T-helper 2 cell treated with Interferon-gamma antibody and Interleukin-4, amounts not matched to agents 5 μg/mL and 100 μg/mL, for 36 hours (primary cell): ENCODE results near the gene ZBTB7C.

ENCODE experiments used
- DNase-seq: peaks from one replicate; pipeline ENCODE4 v3.0.0; 2021; ENCODE audit warnings: low spot score
- H3K27ac Mint-ChIP-seq: one replicate; pipeline ENCODE4 v1.8.0; 2021; ENCODE audit warnings: mild to moderate bottlenecking, mixed read lengths
- H3K27me3 Mint-ChIP-seq: one replicate; pipeline ENCODE4 v1.8.0; 2021; ENCODE audit warnings: low read depth, mixed read lengths
- H3K36me3 Mint-ChIP-seq: one replicate; pipeline ENCODE4 v1.8.0; 2021; ENCODE audit warnings: low read depth, mixed read lengths
- H3K4me1 Mint-ChIP-seq: one replicate; pipeline ENCODE4 v1.8.0; 2021; ENCODE audit warnings: low read depth, mixed read lengths
- H3K4me3 Mint-ChIP-seq: one replicate; pipeline ENCODE4 v1.8.0; 2022; ENCODE audit warnings: mild to moderate bottlenecking, moderate library complexity, mixed read lengths
- H3K9me3 Mint-ChIP-seq: one replicate; pipeline ENCODE4 v1.8.0; 2021; ENCODE audit warnings: mixed read lengths

Gene ZBTB7C

DNA sequence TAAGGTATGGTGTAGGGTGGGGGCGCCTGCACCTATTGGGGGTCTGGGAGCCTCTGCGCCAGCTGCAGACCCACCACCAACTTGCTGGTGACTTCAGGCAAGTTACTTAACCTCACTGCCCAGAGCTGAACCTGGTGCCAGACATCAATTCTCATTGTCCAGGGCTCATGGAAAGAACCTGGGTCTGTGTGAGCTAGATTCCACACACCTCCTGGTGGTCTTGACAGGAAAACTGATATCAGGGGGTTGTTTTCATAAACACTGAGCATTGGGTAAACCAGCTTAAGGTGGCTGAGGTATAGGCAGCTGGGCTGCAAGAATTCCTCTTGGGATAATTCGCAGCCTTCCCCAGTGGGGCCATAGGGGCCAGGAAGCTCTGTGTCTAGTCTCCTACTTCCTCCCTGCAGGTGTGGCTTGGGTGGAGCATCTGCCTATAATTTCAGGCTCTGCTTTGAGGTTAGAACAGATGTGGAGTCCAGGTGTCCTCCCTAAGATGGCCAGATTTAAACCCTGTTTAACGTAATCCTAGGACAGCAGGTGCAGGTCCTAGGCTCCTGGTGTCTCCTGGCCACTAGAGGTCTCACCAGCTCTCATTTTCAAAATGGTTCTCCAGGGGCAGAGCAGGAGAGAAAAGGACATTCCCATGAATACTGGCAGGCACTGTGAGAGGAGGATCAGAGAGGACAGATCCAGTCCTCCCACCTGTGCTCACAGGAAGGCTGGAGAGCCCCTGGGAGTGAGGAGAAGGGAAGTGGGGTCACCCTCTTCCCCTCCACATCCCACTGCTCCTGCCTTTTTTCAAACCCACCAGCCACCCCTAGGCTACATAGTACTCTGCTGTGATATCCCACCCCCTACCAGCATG, 378.3 kb downstream of the ZBTB7C start:
- Mint-ChIP-seq H3K36me3 (no peaks in the 10 kb centered on the region), H3K4me3 (no peak overlapping the region), H3K9me3 (no peaks in the 10 kb centered on the region)

GRCh38 chr18:48029296-48029986, 379.7 kb downstream of the ZBTB7C start:
- no peaks in the 10 kb centered on the region for H3K9me3 Mint-ChIP-seq
- no peaks in the 10 kb centered on the region for H3K36me3 Mint-ChIP-seq
- DNase-seq: no peak
- H3K27ac Mint-ChIP-seq: no peak overlapping the region
- peaks cover 3% of the 10 kb centered on the region for H3K27me3 Mint-ChIP-seq
- no peaks in the 10 kb centered on the region for H3K4me1 Mint-ChIP-seq
- H3K4me3 Mint-ChIP-seq: no peak overlapping the region

More for the DNA sequence above, 378.3 kb downstream of the ZBTB7C start:
- DNase-seq: no peak
- no peaks in the 10 kb centered on the region for H3K4me1 Mint-ChIP-seq
- no peaks in the 10 kb centered on the region for H3K27me3 Mint-ChIP-seq
- no peak overlapping the region for H3K27ac Mint-ChIP-seq

DNA sequence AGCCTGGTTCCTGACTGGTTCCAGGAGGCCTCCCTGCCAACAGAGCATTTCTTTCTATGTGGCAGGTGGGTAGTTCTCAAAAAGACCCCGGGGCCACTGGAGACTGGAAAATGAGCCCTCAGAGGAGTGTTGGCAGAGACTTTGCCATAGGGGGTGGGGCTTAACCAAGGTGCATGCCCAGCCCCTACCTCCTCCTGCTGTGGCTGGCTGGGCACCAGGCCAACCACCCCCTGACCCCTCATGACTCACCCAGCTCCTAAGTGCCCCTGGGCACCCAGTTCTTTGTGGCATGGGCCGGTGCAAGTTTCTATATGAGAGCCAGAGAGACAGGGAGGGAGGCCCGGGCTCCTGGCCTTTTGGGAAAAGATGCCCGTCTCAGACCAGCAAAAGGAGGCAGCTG, 380.5 kb downstream of the ZBTB7C start:
- no peaks in the 10 kb centered on the region for H3K4me1 Mint-ChIP-seq

DNA sequence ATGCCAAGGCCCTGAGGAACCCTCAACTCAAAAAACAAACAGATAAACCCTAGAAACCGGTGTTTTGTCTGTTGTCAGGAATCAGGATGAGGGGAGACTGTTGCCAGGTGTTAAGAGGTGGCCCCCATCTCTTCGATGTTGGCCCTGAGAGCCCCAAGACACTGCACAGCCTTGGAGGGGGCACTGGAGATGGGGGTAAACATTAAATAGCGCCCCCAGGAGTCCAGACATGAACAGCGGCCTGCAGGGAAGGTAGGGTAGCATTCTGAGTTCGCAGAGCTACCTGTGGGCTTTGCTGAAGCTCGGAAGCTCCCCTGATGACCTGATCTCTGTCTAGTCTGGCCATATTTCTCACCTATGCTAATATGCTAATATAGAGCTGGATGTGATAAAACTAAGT, 381.1 kb downstream of the ZBTB7C start:
- Mint-ChIP-seq H3K27ac (no peak overlapping the region), H3K4me1 (no peaks in the 10 kb centered on the region), H3K9me3 (no peaks in the 10 kb centered on the region), H3K27me3 (peaks cover 6% of the 10 kb centered on the region), H3K4me3 (no peak overlapping the region), H3K36me3 (no peaks in the 10 kb centered on the region)
- no peak for DNase-seq

More for the DNA sequence above, 380.5 kb downstream of the ZBTB7C start:
- H3K4me3 Mint-ChIP-seq: no peak overlapping the region
- no peaks in the 10 kb centered on the region for H3K36me3 Mint-ChIP-seq
- H3K27me3 Mint-ChIP-seq: peaks cover 5% of the 10 kb centered on the region
- DNase-seq: no peak
- no peak overlapping the region for H3K27ac Mint-ChIP-seq
- H3K9me3 Mint-ChIP-seq: no peaks in the 10 kb centered on the region

DNA sequence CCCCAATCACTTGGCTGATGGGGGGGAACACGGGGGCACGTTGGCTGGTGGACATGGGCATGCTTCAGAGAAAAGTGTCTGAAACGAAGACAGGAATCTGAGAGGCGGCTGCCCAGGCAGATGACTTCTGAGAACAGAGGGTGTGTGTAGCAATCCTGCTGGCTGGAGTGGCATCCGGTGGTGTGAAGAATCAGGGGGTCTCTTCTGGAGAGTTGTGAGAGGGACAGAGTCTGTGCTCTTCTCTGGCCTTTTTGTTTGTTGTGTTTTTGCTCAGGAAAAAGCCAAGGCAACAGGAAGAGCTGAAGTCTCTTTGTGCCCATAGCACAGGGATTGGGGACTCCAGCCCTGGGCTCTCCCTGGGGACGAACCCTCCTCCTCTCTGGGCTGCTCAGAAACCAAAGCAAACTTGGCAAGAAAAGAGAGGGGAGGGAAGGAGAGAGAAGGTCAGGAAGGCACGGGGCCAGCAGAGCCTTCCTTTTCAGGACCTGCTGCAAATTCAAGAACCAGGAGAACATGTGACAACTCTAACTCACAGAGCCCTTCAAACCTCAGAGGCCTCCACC, 381.7 kb downstream of the ZBTB7C start:
- Mint-ChIP-seq H3K27me3 (peaks cover 8% of the 10 kb centered on the region), H3K36me3 (no peaks in the 10 kb centered on the region), H3K27ac (no peak overlapping the region), H3K9me3 (no peaks in the 10 kb centered on the region), H3K4me3 (no peak overlapping the region), H3K4me1 (peaks cover 1% of the 10 kb centered on the region)
- no peak for DNase-seq

DNA sequence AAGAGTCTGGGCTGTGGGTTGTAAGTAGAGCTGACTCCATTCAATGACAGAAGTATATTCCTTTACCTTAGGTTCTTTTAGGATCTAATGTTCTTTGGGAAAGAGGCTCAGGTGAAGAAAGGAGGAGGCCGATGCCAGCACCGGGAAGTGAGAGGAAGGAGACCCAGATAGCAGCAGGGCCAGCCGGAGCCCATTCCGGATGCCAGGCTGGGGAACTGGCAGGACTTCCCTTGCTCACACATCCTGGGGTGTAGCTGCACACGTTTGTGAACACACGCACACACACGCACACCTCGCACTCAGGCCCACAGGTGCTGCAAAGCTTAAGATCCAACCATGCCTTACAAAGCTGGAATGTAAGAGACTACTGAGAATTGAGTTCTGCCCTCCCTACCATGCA, 383.0 kb downstream of the ZBTB7C start:
- Mint-ChIP-seq H3K9me3 (no peaks in the 10 kb centered on the region), H3K36me3 (no peaks in the 10 kb centered on the region), H3K4me3 (no peak overlapping the region), H3K27me3 (peaks cover 13% of the 10 kb centered on the region), H3K27ac (no peak overlapping the region), H3K4me1 (peaks cover 2% of the 10 kb centered on the region)
- DNase-seq: no peak

- Mint-ChIP-seq H3K4me3 (no peak overlapping the region), H3K36me3 (no peaks in the 10 kb centered on the region), H3K27ac (no peak overlapping the region), H3K9me3 (no peaks in the 10 kb centered on the region), H3K27me3 (peaks cover 13% of the 10 kb centered on the region), H3K4me1 (peaks cover 2% of the 10 kb centered on the region)
- DNase-seq: no peak
These were observed 384.1 kb downstream of the ZBTB7C start for GRCh38 chr18:48024881-48025660.

DNA sequence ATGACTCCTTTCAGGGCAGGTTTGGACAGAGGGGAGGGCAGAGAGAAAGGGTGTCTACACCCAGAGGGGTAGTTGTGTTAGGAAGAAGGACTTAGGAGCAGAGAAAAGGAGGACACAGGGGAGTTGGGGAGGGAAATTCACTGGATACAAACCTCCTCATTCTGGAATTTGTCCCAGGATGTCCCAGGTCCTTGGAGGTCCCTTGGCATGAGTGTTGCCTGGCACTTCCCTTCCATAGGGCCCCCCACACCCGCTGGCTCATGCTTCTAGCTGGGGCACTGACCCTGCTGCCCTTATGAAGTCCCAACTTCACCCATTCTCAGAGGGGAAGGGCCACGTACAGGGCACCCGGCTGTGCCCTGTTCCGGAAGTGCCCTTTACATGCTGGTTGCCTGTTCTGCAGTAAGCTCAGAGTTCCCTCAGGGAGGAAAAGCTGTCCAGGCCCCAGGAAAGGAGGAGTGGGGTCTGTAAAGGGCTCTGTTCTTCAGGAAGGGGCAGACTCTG, 385.1 kb downstream of the ZBTB7C start:
- H3K36me3 Mint-ChIP-seq: no peaks in the 10 kb centered on the region
- no peak overlapping the region for H3K27ac Mint-ChIP-seq
- no peak overlapping the region for H3K4me3 Mint-ChIP-seq
- peaks cover 18% of the 10 kb centered on the region for H3K27me3 Mint-ChIP-seq
- no peak for DNase-seq
- H3K9me3 Mint-ChIP-seq: no peaks in the 10 kb centered on the region
- H3K4me1 Mint-ChIP-seq: peaks cover 2% of the 10 kb centered on the region

DNA sequence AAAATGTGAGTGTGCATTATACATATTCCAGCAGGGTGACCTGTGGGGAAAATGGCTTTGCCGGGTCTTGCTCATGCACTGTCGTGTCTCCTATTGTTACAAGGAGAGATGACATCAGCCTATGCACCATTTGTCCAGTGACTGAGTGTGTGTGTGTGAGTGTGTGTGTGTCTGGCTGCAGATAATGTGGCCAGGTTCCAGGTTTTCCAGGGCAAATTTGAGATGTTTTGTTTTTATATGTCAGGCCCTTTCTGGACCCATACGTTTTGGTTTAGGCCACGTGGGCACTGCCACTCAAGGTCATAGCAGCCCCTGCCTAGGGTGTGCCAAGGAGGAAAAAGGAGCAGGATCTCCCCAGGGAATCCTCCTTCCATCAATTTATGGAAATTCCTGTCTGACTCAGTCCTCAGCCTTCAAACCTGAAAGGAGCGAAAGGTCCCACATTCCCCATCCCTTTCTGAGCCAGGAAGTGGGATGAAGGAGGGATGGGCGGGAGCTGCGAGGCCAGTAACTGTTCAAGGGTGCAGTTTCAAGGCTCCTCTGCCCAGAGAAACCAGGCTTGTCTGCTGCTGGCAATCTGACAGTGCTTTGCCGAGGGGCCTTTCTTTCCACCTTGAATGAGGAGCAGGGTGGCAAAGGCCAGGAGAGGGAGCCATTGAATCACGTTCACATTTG, 385.7 kb downstream of the ZBTB7C start:
- Mint-ChIP-seq H3K27ac (no peak overlapping the region), H3K27me3 (peaks cover 20% of the 10 kb centered on the region), H3K4me3 (no peak overlapping the region), H3K36me3 (no peaks in the 10 kb centered on the region), H3K9me3 (no peaks in the 10 kb centered on the region), H3K4me1 (peaks cover 2% of the 10 kb centered on the region)
- DNase-seq: no peak

- H3K9me3 Mint-ChIP-seq: no peaks in the 10 kb centered on the region
- no peak overlapping the region for H3K27ac Mint-ChIP-seq
- DNase-seq: no peak
- peaks cover 2% of the 10 kb centered on the region for H3K4me1 Mint-ChIP-seq
- no peak overlapping the region for H3K4me3 Mint-ChIP-seq
- peaks cover 21% of the 10 kb centered on the region for H3K27me3 Mint-ChIP-seq
- H3K36me3 Mint-ChIP-seq: no peaks in the 10 kb centered on the region
These were observed 386.5 kb downstream of the ZBTB7C start for GRCh38 chr18:48022531-48023329.

DNA sequence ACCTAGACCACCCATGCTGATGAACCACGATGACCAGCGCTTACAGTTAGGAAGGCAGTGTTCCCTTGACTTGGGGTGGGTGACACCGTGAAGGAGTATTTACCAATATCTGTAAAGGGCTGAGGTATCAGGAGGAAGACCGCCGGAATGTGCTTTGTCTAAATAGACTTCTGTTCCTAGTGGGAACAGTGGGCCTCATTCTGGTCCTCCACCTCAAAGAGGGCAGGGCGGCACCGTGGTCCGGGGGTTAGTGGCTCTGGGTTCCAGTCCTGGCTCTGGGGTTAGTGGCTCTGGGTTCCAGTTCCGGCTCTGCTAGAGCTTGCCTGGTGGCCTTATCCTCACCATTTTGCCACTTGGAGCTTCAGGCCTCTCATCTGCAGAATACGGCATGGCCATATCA, 387.2 kb downstream of the ZBTB7C start:
- DNase-seq: no peak
- H3K27me3 Mint-ChIP-seq: peaks cover 28% of the 10 kb centered on the region
- no peak overlapping the region for H3K4me3 Mint-ChIP-seq
- H3K27ac Mint-ChIP-seq: no peak overlapping the region
- peaks cover 2% of the 10 kb centered on the region for H3K4me1 Mint-ChIP-seq
- H3K36me3 Mint-ChIP-seq: no peaks in the 10 kb centered on the region
- no peaks in the 10 kb centered on the region for H3K9me3 Mint-ChIP-seq

GRCh38 chr18:48021273-48021914, 387.8 kb downstream of the ZBTB7C start:
- H3K36me3 Mint-ChIP-seq: no peaks in the 10 kb centered on the region
- H3K4me1 Mint-ChIP-seq: peaks cover 2% of the 10 kb centered on the region
- peaks cover 34% of the 10 kb centered on the region for H3K27me3 Mint-ChIP-seq
- no peak overlapping the region for H3K4me3 Mint-ChIP-seq
- H3K9me3 Mint-ChIP-seq: no peaks in the 10 kb centered on the region
- no peak overlapping the region for H3K27ac Mint-ChIP-seq
- no peak for DNase-seq
